A673 (cell line): ENCODE results near the gene SLC15A4.

Source experiments
- CTCF ChIP-seq: fragments of 300-800, 200-600 bp; sonication (generic); conservative IDR thresholded peaks from 2 replicates; pipeline ENCODE4 v1.5.1; 2017; ENCODE audit warnings: low read depth, mild to moderate bottlenecking, antibody characterized with exemption, low read length, moderate library complexity, mixed read lengths
- EZH2 ChIP-seq: fragments of 200-600 bp; sonication (generic); IDR thresholded peaks from 2 replicates; pipeline ENCODE4 v1.6.1; 2017; ENCODE audit warnings: borderline replicate concordance, low read depth, mild to moderate bottlenecking, mixed read lengths, antibody characterized with exemption, low read length; ENCODE audit not compliant: poor library complexity, severe bottlenecking

GRCh38 chr12:128840862-128841468, 17.2 kb upstream of the SLC15A4 start:
- TF ChIP-seq CTCF (no peak), EZH2 (no peak)
